RWPE1 (cell line): ENCODE results near the gene ZNF827.

Source experiments
- CTCF ChIA-PET: fragments of 350-600 bp; sonication (Branson Sonifier 250); formaldehyde crosslinking; extraction: SDS; loops from one replicate; lab custom pipeline; 2021; lab: Yijun Ruan, JAX
- POLR2A ChIA-PET: fragments of 400-600 bp; formaldehyde crosslinking; extraction: SDS; loops from one replicate; lab custom pipeline; 2020; ENCODE audit warnings: antibody characterized with exemption; ENCODE audit not compliant: low non-redundant PET; lab: Yijun Ruan, JAX
- DNase-seq: peaks from one replicate; pipeline ENCODE4 v3.0.0; 2012; ENCODE audit warnings: low spot score
- H3K27ac ChIP-seq: fragments of 450-650 bp; 2 replicates; pipeline ENCODE4 v1.5.1; 2017
- TF ChIP-seq, protein P1 (sequence below): fragments of 450-650 bp; conservative IDR thresholded peaks from 2 replicates; pipeline ENCODE4 v1.5.1; 2017; ENCODE audit warnings: low read depth, mild to moderate bottlenecking

ZNF827 gene

DNA sequence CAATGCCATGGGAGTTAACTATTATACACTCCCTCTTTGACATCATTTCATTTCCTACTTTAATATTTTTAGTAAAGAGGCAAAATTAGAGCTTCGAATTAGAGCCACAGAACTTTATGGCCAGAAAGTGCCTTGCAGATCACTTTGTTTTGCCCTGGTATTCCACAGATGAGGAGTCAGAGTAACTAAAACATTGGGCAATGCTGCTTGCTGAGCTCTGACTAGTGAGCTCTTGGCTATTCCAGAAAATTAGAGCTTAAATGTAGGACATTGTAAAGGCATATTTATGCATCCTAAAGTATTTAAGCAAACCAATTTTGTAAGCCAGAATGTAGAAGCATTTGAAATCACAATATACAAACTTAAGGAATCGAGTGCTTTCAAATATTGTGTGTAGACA lies 6.3 kb upstream of the ZNF827 start:
- ChIA-PET CTCF (no interaction called here), POLR2A (no interaction called here)
- no peak for DNase-seq
- no peak overlapping the region for H3K27ac ChIP-seq
- TF ChIP-seq, protein P1, sequence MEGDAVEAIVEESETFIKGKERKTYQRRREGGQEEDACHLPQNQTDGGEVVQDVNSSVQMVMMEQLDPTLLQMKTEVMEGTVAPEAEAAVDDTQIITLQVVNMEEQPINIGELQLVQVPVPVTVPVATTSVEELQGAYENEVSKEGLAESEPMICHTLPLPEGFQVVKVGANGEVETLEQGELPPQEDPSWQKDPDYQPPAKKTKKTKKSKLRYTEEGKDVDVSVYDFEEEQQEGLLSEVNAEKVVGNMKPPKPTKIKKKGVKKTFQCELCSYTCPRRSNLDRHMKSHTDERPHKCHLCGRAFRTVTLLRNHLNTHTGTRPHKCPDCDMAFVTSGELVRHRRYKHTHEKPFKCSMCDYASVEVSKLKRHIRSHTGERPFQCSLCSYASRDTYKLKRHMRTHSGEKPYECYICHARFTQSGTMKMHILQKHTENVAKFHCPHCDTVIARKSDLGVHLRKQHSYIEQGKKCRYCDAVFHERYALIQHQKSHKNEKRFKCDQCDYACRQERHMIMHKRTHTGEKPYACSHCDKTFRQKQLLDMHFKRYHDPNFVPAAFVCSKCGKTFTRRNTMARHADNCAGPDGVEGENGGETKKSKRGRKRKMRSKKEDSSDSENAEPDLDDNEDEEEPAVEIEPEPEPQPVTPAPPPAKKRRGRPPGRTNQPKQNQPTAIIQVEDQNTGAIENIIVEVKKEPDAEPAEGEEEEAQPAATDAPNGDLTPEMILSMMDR: no peak

DNA sequence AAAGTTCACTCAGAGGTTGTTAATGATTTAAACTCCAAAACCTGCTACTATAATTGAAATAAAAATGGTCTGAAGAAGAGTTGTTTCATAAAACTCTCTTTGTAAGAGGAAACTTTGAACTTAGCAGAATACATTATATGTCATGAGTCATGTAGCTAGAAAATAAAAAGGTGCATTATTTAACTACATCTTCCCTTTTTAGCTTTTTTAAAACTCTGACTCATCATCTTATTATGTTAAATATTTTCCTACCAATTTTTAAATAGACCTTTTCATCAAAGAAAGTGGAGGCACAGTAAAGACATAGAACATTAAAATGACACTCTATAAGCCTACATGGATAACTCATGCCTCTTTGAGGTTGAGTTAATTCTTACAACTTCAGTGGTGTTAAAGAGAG lies 1.2 kb upstream of the ZNF827 start:
- CTCF ChIA-PET: no interaction called here

DNA sequence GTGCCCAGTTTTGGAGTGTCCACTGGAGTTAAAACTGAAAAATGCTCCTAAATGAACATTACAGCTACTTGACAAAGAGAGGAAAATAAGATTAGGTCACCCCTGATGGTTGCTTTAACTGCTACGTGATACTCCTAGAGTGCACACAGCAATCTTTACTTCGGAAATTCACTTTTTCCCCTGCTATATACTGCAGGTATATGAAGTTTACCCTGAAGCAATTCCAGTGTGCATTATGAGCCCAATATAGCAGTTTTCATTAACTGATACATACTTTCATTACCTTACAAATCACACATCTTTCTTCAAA lies 773 bp upstream of the ZNF827 start:
- no peak for DNase-seq
- ChIA-PET POLR2A (no interaction called here), CTCF (no interaction called here)
- TF ChIP-seq, protein P1: no peak
- H3K27ac ChIP-seq: no peak overlapping the region

More for the DNA sequence above, 1.2 kb upstream of the ZNF827 start:
- POLR2A ChIA-PET: no interaction called here
- no peak overlapping the region for H3K27ac ChIP-seq
- TF ChIP-seq, protein P1: no peak
- peak; percentile 12 for DNase-seq

DNA sequence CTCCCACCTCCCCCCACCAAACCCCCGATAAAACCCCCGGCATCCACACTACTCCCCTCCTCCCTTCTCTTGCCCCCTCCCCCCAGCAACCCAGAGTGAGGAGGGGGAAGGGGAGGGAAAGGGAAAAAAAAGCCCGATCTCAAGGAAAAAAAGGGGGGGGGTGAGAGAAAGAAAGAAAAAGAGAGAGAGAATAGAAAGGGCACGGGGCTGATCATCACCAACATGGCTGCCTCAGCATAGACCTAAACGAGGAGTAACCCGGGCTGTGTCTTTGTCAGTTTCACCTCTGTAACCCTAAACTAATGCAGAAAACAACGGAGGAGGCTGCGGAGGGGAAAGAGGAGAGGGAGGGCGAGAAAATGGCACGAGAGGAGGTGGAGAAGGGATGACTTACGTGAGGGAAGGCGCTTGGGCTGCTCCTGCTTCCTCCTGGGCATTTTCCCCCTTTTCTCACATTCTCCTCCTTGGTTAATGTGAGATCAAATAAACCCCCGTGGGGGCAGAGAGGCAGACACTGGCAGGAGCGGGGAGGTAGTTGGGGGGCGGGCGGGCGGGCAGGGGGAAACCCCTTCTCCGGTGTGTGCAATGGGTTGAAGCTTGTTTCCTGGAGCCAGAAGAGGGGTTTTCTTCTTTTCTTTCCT lies 532 bp downstream of the ZNF827 start:
- CTCF ChIA-PET: interaction anchor here (0.6 kb wide), 2 partner anchors 195 to 320 kb away, joined by 3 to 5 read pairs; no protein-coding TSS in a partner anchor
- POLR2A ChIA-PET: interaction anchor here (0.6 kb wide), 1 partner anchor 9 kb away, joined by 3 read pairs; no protein-coding TSS in a partner anchor
- peak; percentile 44 for DNase-seq
- H3K27ac ChIP-seq: peak overlapping the region; percentile 96
- TF ChIP-seq, protein P1: no peak

DNA sequence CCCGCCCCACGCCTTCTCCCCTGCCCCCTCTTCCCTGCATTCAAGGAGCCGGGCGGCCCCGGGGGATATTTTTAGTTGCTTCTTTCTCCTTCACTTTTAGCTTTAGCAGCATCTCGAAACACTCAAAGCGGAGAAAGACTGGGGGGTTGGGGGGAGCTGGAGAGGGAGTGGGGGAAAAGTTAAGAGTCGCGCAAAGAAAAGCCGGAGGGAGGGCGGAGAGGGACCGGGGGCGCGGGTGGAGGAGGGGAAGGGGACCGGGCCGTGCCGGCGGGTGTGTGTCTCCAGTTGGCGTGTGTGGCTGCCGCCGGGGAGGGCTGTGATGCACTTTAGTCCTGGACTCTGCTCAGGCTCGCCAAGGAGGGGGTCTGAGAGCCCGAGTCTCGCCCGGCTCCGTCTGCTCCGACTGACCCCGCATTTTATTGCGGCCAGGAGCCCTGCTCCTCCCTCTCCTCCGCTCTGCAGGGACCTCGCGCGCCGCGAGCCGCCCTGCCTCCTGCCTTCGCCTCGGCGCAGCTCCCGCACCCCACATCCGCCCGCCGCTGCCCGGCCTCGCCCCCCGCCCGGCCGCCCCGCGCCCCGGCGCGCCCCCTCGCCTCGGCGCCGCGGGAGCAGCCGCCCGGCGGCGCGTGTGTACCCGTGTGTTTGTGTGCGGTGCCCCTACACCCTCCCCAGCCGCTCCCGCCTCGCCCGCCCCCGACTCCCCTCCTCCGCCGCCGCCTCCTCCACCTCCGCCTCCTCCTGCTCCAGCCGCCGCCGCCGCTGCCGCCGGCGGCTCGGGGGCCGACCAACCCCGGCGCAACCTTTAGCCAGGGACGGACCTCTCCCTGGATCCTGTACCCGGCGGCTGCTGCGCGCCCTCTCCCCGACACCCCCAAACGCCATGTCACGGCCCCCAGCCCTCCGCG lies 1.4 kb downstream of the ZNF827 start:
- TF ChIP-seq, protein P1: no peak
- peak; percentile 41 for DNase-seq
- ChIA-PET POLR2A (interaction anchor here (0.7 kb wide), 1 partner anchor 280 kb away, joined by 4 read pairs; no protein-coding TSS in a partner anchor), CTCF (interaction anchor here (0.6 kb wide), 2 partner anchors 320 to 452 kb away, joined by 3 read pairs; no protein-coding TSS in a partner anchor)
- peak overlapping the region; percentile 96 for H3K27ac ChIP-seq
